OCI-LY3 (cell line): Measurements from ENCODE around the gene GDI1.

ENCODE experiments used
- EZH2phosphoT487 ChIP-seq: fragments of 200-600 bp; shearing (Covaris generic); IDR thresholded peaks from 2 replicates; pipeline ENCODE4 v1.6.1; 2018; ENCODE audit warnings: antibody characterized with exemption, mixed run types, low read depth
- TF ChIP-seq, protein P1 (sequence below): fragments of 200-600, 300-600 bp; sonication (generic); IDR thresholded peaks from 2 replicates; pipeline ENCODE4 v1.5.1; 2014; ENCODE audit warnings: antibody characterized with exemption, low read length, low read depth

DNA sequence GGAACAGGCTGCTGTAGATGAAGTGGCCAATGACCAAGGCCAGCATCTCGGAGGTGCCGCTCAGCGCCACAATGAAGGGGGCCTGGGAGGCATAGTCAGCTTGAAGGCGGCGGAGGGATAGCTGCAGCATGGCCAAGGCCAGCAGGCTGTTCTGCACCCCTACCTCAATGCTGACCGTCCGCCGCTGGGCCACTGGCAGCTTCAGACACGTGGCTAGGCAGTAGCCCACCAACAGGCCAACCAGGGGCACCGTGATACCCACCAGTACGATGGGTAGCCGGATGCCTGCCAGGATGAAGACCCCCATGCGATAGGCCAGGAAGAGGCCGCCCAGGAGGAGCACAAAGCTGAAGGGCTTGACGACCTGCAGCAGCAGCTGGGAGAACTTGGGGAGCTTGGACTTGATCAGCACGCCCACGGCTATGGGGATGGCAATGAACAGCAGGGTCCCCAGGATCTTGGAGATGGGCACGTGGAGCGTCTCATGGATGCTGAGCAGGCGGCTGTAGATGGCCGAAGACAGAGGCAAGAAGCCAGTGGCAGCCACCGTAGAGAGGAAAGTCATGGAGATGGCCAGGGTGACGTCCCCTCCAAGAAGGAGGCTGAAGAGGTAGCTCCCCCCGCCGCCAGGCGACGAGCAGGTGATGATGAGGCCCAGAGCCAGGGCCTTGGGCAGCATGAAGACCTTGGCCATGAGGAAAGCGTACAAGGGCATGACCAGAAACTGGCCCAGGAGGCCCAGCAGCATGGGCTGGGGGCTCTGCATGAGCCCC, 50.8 kb downstream of the GDI1 start:
- TF ChIP-seq, protein P1, sequence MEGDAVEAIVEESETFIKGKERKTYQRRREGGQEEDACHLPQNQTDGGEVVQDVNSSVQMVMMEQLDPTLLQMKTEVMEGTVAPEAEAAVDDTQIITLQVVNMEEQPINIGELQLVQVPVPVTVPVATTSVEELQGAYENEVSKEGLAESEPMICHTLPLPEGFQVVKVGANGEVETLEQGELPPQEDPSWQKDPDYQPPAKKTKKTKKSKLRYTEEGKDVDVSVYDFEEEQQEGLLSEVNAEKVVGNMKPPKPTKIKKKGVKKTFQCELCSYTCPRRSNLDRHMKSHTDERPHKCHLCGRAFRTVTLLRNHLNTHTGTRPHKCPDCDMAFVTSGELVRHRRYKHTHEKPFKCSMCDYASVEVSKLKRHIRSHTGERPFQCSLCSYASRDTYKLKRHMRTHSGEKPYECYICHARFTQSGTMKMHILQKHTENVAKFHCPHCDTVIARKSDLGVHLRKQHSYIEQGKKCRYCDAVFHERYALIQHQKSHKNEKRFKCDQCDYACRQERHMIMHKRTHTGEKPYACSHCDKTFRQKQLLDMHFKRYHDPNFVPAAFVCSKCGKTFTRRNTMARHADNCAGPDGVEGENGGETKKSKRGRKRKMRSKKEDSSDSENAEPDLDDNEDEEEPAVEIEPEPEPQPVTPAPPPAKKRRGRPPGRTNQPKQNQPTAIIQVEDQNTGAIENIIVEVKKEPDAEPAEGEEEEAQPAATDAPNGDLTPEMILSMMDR, result no peak
- no peak for TF ChIP-seq EZH2phosphoT487
